Measurements from ENCODE around the gene EDDM3A. TPM values are rescaled to one million over a fixed set of nuclear protein-coding genes. Genes with fewer than 3 reads are reported as not detected.
"Not testable (repeated sequence)": the region's sequence is repeated elsewhere in the genome, so short reads cannot be mapped to it uniquely, and the experiment has no call there.

EDDM3A gene
- total RNA-seq, 2 donors from 2014 or later, result not detected

- no peak for DNase-seq
- ATAC-seq, result no peak
- intact Hi-C loops (cut with DNase I, micrococcal nuclease), result no loop called here
Observed at GRCh38 chr14:20730891-20731290, 14.8 kb upstream of the EDDM3A start.

DNA sequence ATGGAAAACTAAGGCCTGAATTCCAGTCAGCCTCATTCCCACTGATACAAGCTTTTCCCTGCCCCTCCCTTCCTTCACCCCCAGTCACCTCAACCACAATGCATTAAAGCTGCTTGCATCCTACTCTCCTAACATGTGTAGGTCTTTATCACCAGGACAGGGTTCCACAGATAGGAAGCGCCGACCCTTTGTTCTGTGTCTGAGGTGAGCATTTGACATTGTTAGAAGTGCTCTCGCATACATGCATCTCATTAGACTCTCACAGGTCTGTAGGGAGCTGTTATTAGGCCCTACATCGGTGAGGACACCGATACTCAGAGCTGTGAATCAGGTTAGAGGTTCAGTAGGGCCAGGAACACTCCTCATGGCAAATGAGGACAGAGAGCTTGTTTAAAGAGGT is 13.2 kb upstream of the EDDM3A start:
- DNase-seq (no peak), ATAC-seq (no peak)
- intact Hi-C loops (cut with DNase I, micrococcal nuclease), result no loop called here

GRCh38 chr14:20732979-20733635 is 12.6 kb upstream of the EDDM3A start:
- no peak for ATAC-seq
- intact Hi-C loops (cut with DNase I, micrococcal nuclease), result no loop called here
- DNase-seq, result no peak

- intact Hi-C loops (cut with DNase I, micrococcal nuclease), result no loop called here
- DNase-seq (no peak), ATAC-seq (no peak)
Observed at GRCh38 chr14:20733684-20734429, 11.8 kb upstream of the EDDM3A start.

DNA sequence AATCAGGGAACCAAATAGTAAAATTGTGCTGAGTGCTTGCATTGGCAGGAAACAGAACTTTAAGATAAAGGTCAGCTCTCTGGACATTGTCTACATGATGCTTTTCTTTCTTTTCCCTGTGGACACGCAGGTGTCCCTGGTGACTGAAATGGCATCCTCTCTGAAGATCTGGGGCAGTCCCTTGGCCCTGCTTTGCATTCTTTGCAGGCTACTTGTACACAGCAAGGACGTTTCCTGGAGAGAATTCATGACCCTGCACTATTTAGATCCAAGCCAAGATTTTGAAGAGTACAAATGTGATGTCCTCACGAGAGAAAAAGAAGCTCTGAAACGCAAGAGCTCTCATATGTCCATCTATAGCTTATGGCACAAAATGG is 11.3 kb upstream of the EDDM3A start:
- DNase-seq (no peak), ATAC-seq (no peak)
- intact Hi-C loops (cut with DNase I, micrococcal nuclease), result no loop called here

DNA sequence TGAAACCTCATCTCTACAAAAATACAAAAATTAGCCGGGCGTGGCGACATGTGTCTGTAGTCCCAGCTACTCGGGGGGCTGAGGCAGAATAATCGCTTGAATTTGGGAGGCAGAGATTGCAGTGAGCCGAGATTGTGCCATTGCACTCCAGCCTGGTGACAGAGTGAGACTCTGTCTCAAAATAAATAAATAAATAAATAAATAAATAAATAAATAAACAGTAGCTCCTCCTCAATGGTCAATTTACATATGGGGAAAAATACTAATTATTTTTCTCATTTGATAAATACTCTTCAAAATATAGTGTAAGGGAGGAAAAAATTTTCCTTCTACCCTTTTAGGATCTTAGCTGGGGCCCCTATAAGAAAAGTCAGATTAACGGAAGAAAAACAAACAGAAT is 7.4 kb upstream of the EDDM3A start:
- ATAC-seq; DNase-seq; intact Hi-C loops (cut with DNase I, micrococcal nuclease): not testable (repeated sequence)

- no peak for DNase-seq
- no peak for ATAC-seq
- intact Hi-C loops (cut with DNase I, micrococcal nuclease), result no loop called here
Observed at GRCh38 chr14:20742132-20742531, 3.6 kb upstream of the EDDM3A start.

DNA sequence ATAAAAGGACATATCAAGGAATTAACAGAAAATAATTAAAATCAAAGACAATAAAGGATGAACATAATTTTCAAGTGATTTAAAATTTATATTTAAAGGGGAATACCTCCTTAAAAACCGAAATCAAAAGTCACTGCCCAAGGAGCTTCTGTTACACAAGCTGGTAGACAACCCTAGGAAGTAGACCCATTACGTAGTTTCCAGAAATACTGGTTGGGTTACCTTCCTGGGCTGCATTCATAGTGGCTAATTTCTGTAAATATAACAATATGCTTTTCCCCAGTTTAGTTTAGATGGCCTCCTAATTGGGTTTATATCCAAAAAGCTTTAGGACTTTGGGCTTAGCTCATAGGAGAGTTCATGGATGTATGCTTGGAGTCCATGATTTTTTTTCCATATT is 2.1 kb upstream of the EDDM3A start:
- ATAC-seq, result no peak
- DNase-seq, result no peak
- intact Hi-C loops (cut with DNase I, micrococcal nuclease), result no loop called here

GRCh38 chr14:20746566-20746965 is 879 bp downstream of the EDDM3A start:
- intact Hi-C loops (cut with DNase I, micrococcal nuclease), result no loop called here
- DNase-seq (no peak), ATAC-seq (no peak)

DNA sequence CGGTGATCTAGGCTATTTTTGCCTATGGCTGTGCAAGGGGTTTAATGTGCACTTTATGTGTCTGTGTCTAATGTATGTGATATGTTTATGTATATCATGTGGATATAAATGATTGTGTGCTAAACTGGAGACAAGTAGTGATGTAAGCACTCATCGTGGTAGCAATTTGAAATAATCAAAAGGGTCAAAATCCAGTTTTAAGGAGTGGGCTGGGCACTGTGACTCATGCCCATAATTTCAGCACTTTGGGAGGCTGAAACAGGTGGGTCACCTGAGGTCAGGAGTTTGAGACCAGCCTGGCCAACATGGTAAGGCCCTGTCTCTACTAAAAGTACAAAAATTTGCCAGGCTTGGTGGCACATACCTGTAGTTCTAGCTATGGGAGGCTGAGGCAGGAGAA is 2.8 kb downstream of the EDDM3A start:
- ATAC-seq, result peak; percentile 63
- intact Hi-C loops (cut with DNase I, micrococcal nuclease), result no loop called here
- no peak for DNase-seq

- intact Hi-C loops (cut with DNase I, micrococcal nuclease), result no loop called here
- no peak for DNase-seq
- ATAC-seq, result no peak
Observed at GRCh38 chr14:20750194-20750593, 4.5 kb downstream of the EDDM3A start.

GRCh38 chr14:20751963-20752562 is 6.4 kb downstream of the EDDM3A start:
- DNase-seq, result no peak
- no peak for ATAC-seq
- intact Hi-C loops (cut with DNase I, micrococcal nuclease), result no loop called here

GRCh38 chr14:20754308-20754707 is 8.6 kb downstream of the EDDM3A start:
- ATAC-seq (no peak), DNase-seq (no peak)
- intact Hi-C loops (cut with DNase I, micrococcal nuclease), result no loop called here

DNA sequence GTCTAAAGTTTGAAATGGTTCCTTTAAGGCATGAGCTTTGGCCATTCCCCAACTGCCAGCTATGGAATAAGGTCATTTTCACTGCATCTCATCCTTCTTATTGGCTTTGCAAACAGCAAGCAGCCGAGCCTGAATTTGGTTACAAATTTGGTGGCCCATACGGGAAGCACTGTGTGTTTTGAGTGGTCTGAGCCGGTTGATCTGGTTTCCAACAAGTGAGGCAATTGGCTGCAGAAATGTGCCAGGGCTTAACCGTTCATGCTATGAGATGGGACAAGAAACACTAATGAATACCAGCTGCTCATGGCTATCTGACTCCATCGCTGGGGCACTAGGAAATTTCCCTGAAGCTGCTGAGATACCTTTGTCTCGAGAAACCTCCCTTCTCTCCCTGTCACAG is 9.3 kb downstream of the EDDM3A start:
- ATAC-seq (no peak), DNase-seq (no peak)
- intact Hi-C loops (cut with DNase I, micrococcal nuclease), result no loop called here

- peak in 1 of 2 donors; percentile 58 for DNase-seq
- intact Hi-C loops (cut with DNase I, micrococcal nuclease), result no loop called here
Observed at GRCh38 chr14:20757965-20758364, 12.3 kb downstream of the EDDM3A start.

DNA sequence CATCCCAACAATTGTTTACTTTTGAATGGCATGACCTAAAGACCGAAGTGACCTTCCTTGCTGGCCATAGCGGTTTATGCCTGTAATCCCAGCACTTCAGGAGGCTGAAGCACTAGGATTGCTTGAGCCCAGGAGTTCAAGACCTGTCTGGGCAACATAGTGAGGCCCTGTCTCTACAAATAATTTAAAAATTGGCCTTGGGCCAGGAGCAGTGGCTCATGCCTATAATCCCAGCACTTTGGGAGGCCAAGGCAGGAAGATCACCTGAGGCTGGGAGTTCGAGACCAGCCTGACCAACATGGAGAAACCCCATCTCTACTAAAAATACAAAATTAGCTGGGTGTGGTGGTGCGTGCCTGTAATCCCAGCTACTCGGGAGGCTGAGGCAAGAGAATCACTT is 13.8 kb downstream of the EDDM3A start:
- DNase-seq; intact Hi-C loops (cut with DNase I, micrococcal nuclease); ATAC-seq: not testable (repeated sequence)

More at GRCh38 chr14:20757965-20758364, 12.3 kb downstream of the EDDM3A start:
- peak; percentile 46 for ATAC-seq

DNA sequence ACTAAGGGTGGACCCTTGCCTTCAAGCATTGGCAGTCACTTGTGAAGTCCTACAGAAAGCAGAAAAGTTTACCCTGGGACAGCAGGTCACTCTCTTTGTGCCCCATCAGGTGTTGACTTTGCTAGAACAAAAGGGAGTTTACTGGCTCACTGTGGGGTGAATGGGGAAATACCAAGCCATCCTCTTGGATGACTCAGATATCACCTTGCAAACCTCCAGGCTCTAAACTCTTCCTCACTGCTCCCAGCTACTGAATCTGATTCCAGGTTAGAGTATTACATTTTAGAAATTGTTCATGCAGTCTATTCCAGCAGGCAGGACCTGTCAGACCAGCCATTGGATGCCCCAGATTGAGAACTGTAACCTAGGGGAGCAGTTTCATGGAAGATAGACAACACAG is 15.3 kb downstream of the EDDM3A start:
- ATAC-seq (no peak), DNase-seq (no peak)
- intact Hi-C loops (cut with DNase I, micrococcal nuclease), result no loop called here

- ATAC-seq (no peak), DNase-seq (no peak)
- intact Hi-C loops (cut with DNase I, micrococcal nuclease), result no loop called here
Observed at GRCh38 chr14:20768593-20768892, 22.9 kb downstream of the EDDM3A start.

DNA sequence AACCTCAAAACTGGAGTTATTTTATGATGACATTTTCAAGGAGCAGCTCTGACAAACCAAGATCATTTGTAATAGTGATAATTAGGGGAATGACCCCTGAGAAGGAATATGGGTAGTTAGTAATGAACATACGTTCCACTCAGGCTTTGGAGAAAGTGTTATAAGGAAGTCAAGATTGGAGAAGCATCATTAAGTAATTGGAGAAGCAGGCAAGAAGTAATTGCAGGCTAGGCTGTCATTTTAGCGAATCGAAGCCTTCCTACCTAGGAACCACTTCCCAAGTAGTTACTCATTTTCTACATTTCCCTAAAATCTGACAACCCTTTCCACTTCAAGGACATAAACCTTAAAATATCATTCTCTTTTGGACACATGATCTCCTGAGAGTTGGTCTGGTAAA is 23.7 kb downstream of the EDDM3A start:
- intact Hi-C loops (cut with DNase I, micrococcal nuclease), result no loop called here
- ATAC-seq, result no peak
- no peak for DNase-seq

GRCh38 chr14:20772650-20773049 is 27.0 kb downstream of the EDDM3A start:
- intact Hi-C loops (cut with DNase I, micrococcal nuclease), result no loop called here
- no peak for ATAC-seq

More at GRCh38 chr14:20772650-20773049, 27.0 kb downstream of the EDDM3A start:
- DNase-seq, result no peak
